HCT116 (cell line): ENCODE results near the gene PET117.

Experiments
- EZH2 ChIP-seq: fragments of 200-600 bp; sonication (generic); IDR thresholded peaks from 2 replicates; pipeline ENCODE4 v1.6.1; 2017; ENCODE audit warnings: antibody characterized with exemption, mixed run types
- JUND ChIP-seq: IDR thresholded peaks from 2 replicates; pipeline ENCODE4 v1.6.1; 2012

GRCh38 chr20:18165553-18165952, 27.9 kb downstream of the PET117 start:
- no peak for TF ChIP-seq JUND
- no peak for TF ChIP-seq EZH2
